HG02798 (cell line): Measurements from ENCODE around the gene TBCD.

Experiments
- ATAC-seq: cut with Tn5 transposase; IDR thresholded peaks from one replicate; pipeline ENCODE4 v1.9.1; 2021; ENCODE audit warnings: mild to moderate bottlenecking; ENCODE audit not compliant: unreplicated experiment, poor library complexity

The TBCD gene

DNA sequence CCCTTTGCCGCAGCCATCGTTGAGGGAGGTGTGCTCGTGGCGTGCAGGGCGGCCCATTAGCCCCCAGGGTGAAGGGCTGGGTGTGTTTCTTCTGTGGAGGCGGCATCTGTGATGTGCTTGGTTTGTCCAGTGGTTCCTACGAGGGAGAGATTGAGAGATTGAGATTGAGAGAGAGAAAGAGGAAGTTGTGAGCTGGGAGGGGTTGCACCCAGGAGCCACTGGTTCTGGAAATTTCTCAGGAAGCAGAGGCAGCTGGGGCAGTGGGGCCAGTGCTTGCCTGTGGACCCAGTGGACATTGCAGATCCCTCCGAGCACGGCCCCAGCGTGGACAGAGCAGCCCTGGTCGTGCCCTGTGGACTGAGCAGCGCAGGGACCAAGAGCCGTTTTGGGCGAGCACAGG lies 160.0 kb downstream of the TBCD start:
- ATAC-seq: no peak

DNA sequence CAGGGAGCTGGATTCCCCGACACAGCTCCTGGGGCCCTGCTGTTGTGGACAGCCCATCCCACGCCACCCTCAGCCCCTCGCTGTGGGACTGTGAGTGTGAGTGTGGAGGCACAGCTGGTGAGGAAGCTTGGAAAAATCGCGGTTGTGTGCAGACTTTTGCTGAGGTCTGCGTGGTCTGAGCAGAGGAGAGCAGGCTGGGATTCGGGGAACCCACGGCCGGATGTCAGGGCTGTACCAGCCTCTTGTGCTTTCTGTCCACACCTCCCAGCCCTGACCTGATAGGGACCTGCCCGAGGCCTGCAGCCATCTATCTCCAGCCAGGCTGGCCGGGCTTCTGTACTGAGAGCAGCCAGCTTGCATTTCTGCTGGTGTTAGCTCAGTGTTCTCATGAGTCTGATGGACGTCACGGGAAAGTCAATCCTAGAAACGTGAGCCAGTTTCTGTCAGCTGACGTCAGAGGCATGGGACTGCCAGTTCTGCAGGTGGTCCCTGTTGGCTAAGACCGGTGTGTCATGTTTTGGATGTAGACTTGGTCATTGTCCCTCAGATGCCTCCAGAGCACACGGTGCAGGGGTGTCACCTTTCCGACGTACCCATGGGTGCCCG lies 160.7 kb downstream of the TBCD start:
- no peak for ATAC-seq

DNA sequence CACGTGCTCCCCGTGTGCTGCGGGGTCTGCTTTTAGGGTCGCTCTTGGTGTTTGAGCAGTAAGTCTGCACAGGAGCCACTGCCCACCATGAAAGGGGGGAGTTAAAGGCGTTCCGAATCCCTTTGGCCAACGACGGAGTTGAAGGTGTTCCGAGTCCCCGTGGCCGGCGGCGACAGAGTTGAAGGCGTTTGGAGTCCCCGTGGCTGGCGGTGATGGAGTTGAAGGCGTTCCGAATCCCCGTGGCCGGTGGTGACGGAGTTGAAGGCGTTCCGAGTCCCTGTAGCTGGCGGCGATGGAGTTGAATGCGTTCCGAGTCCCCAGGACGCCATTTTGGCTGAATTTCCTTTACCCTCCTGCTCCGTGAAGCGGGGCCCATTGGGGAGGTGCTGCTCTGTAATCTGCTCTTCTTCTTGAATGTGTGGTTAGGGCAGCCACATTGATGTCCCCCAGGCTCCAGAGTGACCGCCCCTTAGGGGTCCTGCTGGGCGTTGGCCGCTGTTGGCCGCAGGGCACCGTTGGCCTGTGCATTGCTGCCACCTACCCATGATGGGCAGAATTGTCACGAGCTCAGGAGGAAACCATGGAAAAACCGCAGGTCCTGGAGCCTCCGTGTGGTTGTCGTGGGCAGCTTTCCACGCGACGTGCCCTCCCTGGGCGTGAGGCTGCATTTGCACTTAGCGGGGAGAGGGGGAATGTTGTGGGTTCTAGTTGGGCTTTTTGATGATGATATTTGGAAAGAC lies 161.6 kb downstream of the TBCD start:
- ATAC-seq: no peak

DNA sequence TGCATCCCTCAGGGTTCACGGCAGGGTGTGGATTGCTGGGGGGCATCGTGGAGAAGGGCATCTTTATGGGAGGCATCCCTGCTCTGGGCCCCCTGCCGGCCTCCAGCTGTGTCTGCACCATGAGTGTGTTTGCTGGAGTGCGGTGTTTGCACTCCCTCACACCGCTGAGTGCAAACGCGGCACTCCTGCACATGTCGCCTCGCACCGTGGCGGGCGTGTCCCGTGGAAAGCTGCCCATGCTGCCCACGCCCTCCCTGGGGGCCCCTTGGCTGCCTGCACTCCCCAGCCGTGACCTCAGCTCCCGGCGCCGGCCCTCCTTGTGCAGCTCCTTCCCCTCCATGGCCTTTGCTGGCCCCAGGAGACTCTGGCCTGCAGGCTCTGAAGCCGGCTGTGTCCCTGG lies 162.5 kb downstream of the TBCD start:
- ATAC-seq: no peak

DNA sequence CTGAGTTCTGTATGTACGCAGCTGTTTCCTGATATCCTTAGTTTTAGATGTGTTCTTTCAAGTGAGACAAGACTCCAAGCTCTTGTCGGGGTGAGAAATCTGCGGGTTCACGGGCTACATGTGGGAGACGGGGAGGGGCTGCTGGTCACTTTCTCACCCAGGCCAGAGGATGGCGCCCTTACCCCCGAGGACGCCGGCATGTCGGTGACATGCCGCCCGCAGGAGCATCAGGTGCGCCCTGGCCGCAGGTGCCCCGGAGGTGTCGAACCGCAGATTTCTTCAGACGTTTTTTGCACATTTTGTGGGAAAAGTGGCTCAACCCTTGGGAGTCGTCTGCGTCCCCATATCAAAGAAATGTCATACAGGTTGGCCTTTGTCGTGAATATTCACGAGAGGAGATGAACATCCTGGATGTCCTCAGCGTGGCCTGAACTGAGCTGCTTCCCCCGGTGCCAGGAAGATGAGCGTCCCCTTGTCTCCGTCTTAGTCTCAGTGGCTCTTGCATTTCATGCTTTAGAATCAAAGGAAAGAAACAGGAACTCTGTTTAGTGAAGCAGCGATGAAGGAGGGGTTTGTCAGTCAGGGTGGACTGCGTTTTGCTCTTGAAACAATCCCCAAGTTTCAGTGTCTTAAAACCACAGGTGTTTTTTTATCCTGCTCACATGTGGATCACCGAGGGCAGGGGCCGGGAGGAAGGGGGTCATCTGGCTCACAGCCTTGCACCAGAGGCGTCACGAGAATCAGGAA lies 163.3 kb downstream of the TBCD start:
- no peak for ATAC-seq

DNA sequence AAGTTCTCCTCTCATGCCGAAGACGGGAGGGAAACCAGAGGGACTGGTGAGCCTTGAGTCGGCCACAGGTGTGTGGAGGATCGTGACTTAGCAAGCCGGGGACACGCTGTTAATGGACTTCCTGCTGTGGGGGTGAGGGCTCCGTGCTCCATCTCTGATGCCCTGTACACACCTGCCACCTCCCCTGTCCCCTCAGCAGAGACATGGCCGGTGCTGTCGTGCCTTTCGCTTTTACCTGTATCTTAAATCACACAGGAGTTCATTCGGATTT lies 163.8 kb downstream of the TBCD start:
- ATAC-seq: no peak

DNA sequence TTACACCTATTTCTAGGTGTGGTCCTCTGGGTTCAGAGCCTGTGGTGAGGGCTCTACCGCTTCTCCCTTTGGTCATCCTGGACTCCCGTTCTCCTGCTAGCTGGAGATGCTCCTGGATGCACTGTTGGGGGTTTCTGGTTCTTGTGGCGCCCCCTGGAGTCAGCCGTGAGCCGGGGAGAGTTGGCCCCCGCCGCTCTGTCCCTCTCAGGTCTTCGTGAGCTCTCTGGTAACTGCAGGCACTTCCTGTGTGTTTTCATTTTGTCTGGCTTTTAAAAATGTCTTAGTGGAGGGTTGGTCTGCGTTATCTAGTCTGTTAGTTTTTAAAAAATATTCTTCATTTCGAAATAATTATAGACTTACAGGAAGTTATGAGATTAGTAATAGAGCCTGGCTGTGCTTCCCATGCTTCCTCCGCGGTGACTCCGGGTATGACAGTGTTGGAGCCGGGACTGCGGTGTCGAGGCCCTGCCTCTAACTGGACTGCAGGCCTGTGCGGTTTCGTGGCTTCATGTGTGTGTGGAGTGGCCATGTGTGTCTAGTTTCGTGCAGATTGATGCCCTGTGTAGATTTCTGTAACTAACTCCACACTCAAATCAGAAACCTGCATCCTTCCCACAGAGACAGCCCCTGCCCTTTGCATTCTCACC lies 166.0 kb downstream of the TBCD start:
- no peak for ATAC-seq

DNA sequence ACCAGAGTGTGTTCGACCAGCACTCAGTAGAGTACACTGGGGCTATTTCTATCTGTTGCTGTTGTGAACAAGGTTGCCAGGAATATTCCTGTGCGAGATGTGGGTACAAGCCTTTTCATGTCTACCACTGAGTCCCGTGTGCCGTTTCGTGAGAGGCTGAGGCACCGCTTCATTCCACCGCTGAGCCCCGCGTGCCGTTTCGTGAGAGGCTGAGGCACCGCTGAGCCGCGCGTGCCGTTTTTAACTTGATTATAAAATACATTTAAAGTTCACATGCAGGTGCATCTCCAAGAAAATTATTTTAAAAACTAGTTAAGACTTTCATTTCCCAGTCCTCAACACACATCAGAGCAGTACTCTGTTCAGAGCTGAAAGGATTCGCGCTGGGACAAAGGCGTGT lies 166.6 kb downstream of the TBCD start:
- ATAC-seq: no peak

DNA sequence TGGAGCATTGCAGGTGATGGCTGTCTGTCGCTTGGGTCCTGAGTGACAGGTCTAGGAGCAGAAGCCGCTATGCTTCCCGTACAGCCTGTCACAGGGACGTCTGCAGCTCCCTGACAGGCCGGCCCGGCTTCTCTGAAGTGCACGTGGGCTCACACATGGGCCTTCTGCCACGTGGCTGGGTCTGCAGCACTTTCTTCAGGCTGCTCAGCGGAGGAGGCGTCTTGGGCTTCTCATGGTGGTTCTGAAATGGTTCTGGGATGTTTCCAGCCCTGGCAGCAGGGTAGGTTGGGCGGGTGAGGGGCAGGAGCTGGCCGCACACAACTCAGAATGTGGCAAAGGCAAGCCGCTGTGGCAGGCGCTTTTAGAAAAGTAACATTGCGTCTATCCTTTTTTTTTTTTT lies 168.3 kb downstream of the TBCD start:
- no peak for ATAC-seq

DNA sequence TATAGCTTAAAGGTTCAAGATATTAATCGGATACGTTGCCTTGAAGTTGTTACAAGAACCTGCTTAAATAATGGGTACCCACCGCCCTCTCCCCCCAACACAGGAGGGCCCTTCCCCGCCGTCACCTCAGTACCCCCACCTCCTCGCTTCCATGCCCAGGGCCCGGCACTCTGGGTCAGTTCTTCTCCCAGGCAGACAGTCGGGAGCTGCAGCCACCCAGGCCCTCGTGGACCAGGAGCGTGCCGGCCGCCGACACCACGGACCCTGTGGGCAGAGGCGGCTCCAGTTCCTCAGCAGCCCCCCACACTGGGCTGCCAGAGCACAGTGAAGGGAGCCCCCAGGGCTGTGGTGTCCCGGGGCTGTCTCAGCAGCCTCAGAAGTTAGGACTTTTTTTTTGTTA lies 168.8 kb downstream of the TBCD start:
- no peak for ATAC-seq

DNA sequence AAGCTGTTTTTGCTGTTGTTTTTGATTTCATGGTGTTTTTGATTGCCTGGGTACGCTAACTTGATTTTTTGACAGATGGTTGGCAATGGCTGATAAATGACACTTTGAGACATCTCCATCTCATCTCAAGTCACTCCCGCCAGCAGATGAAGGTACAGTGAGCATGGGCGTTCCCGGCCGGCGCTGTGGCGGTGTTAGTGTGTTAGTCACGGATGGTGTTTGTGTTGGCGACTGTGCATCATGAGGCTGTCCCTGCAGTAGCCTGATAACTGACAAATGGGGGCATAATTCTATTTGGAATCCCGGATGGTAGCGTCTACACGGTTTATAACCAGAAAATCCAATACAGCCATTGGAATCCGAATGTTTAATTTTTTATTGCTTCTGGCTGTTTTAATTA lies 169.6 kb downstream of the TBCD start:
- no peak for ATAC-seq

DNA sequence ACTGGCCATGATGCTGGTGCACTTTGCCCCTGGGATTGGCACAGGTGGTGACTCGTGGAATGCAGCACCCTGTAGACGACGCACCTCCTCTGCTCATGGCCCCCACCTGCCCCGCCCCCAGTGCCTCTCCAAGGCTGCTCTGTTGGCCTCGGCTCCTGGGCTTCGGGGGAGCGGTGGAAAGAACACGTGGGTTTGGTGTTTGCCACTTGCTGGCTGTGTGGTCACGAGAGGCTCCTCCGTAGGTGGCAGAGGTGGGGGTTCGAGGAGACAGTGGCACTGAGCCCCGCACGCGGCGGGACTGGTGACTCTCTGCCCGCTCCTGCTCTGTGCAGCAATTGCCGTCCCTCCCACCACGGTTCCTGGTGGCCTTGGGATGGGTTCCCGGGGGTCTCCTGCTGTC lies 170.8 kb downstream of the TBCD start:
- no peak for ATAC-seq

DNA sequence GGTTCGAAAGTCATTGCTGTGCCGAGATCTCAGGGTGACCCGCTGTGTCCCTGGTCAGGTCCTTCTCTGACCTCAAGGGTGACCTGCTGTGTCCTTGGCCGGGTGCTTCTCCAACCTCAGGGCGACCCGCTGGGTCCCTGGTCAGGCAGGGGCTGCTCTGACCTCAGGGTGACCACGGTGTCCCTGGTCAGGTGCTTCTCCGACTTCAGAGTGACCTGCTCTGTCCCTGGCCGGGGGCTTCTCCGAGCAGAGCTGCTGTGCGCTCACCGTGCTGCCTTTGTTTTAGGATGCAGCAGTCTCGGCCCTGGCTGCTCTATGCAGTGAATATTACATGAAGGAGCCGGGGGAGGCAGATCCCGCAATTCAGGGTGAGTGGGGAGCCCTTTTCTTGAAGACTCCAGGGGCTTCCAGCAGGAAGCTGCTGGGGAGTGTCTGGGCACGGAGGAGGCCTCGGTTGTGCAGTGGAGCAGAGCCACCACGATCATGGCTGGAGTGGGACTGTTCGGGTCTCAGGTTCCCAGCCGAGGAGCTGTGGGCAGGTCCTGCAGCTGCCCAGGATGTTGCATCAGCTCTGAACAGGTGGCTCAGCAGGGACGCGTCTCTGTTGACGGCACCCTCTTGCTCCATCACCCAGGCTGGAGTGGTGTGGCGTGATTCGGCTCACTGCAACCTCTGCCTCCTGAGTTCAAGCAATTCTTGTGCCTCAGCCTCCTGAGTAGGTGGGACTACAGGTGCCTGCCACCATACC lies 171.7 kb downstream of the TBCD start:
- no peak for ATAC-seq

DNA sequence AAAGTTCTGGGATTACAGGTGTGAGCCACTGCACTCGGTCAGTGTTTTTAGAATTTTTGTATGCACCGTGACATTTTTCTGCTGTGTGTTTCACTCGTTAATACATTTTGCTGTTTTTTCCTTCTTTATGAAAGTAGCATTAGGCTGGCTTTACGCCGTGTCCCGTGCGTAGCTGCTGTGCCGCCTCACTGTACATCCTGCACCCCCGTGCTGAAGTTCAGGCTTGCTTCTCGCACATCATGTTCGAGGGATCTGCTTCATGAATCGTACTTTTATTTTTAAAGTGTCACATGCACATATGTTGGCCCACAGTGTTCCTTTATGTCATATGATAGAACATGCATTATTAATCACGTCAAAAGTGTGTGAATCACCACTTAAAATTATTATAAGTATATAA lies 172.3 kb downstream of the TBCD start:
- ATAC-seq: no peak

DNA sequence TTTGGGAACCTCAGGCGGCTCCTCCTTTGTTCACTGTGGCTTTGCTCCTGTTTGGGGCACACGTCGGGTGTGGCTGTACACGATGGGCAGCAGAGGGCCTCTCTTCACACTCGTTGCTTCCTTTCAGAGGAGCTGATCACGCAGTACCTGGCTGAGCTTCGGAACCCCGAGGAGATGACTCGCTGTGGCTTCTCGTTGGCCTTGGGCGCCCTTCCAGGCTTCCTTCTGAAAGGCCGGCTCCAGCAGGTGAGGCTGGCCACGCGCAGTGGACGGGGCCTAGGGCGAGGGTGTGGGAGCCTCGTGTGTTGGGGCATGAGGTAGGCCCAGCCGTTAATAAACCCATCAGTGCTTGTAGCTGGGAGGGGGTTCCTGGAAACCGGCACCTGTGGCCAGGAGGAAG lies 172.9 kb downstream of the TBCD start:
- no peak for ATAC-seq

DNA sequence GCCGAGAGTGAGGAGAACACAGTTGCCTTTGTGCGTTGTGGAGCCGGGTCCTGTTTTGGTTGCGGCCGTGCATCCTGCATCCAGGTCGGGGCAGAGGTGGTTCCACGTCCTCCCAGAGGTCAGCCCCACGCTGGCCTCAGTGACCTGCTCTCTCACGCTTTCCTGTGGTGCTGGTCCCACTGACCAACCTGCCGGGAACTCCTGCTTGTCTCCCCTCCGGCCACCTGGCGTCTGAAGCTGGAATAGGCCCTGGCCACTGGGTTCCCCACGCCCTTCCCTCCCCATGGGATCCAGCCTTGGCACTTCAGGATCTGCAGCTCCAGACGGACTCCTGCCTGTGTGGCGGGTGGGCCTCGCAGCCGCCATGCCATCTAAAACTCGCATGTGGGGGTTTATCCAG lies 173.5 kb downstream of the TBCD start:
- no peak for ATAC-seq

DNA sequence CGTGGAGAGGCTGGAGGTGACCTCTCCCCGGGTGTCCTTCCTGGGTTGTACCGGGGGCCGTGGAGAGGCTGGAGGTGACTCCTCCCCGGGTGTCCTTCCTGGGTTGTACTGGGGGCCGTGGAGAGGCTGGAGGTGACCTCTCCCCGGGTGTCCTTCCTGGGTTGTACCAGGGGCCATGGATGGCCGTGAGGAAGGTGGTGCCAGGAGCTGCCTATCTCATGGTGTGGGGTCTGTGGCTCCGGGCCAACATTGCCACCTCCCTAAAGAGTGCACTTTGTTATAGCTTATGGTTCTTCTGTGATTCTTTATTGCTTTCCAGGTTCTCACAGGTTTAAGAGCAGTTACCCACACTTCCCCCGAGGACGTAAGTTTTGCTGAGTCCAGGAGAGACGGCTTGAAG lies 174.2 kb downstream of the TBCD start:
- no peak for ATAC-seq

DNA sequence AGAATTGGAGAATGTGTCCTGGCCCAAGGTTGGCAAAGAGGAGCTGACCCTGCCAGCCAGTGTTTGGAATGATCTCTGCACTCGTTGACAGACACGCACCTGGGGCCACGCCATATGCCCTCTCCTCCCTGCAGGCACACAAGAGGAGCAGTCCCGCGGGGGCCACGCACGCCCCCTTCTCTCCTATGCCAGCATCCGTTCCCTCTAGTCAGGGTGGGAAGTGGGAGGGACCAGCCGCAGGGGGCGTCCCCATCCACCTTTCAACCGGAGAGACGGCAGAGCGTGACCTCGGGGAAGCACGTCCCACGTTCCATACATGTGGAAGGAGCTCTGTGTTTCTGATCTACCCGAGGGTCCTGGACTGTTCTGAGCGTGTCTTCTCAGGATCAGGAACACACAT lies 174.9 kb downstream of the TBCD start:
- no peak for ATAC-seq

DNA sequence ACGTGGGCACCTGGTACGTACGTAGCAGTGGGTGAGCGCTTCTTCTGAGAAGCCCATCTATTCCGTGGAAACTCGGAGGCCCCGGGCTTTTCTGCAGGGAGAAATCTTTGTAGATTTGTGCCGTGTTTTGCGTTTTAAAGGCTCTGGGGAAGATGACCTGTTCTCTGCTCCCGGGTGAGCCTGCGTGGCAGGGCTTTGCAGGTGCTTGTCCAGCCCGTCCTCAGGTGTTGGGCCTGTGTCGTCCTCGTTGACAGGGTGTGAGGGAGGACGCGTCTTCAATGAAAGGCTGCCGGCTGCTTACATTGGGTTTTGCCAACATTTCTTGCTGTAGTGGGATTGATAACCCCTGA lies 175.4 kb downstream of the TBCD start:
- no peak for ATAC-seq

DNA sequence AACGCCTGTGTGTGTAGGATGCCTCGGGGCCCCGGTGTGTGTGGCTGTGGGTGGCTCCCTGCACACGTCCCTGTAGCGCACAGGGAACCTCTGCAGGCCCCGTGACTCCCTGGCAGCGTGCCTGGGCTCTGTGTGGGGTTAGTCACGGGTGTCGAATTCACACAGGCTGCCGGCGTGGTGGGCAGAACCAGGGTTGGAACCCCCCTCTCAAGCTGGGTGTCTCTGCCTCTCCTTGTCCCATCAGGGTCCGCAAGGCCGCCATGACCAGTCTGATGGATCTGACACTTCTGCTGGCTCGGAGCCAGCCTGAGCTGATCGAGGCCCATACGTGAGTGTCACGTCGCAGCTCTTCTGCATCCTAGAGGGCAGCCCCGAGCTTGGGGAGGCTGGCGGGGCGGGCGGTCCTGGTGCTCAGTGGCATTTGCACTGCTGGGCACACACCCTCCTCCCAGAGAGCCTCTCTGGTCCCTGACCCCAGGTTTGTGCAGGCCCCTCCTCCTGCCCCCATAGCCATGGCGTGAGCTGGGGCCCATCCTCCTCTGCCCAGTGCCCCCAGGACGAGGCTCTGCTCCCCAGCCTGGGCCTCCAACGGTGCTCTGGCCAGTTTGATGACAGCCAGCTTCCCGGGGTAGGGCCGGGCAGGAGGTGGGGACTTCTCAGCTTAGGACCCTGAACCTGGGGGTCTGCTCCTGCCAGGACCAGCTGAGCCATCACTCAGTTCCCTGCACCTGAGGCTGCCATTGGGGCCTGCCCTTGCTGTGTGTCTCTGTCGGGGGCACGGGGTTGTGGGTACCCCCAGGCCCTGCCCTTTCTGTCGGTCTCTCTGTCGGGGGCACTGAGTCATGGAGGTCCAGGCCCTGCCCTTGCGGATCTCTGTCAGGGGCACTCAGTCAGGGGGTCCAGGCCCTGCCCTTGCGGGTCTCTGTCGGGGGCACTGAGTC lies 176.1 kb downstream of the TBCD start:
- no peak for ATAC-seq
